GM19372 (cell line): ENCODE results near the gene KPNA3.
"Not testable (repeated sequence)": the region's sequence is repeated elsewhere in the genome, so short reads cannot be mapped to it uniquely, and the experiment has no call there.

Experiments
- ATAC-seq: cut with Tn5 transposase; IDR thresholded peaks from one replicate; pipeline ENCODE4 v1.9.1; 2021; ENCODE audit warnings: mild to moderate bottlenecking, low read depth, moderate library complexity; ENCODE audit not compliant: unreplicated experiment

KPNA3 gene

DNA sequence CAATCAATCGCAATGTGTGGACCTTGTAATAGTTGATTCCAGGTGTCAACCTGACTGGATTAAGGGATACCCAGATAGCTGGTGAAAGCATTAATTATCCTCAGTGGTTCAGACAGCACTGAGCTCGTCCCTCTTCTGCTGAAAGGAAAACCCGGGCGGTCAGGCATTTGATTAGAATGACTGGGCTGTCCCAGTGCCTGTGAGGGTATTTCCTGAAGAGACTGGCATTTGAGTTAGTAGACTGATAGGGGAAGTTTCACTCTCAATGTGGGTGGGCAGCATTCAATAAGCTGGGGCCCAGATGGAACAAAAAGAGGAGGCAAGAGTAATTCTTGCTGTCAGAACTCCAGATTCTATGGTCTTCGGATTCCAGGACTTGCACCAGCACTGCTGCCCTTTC, 31.9 kb downstream of the KPNA3 start:
- no peak for ATAC-seq

DNA sequence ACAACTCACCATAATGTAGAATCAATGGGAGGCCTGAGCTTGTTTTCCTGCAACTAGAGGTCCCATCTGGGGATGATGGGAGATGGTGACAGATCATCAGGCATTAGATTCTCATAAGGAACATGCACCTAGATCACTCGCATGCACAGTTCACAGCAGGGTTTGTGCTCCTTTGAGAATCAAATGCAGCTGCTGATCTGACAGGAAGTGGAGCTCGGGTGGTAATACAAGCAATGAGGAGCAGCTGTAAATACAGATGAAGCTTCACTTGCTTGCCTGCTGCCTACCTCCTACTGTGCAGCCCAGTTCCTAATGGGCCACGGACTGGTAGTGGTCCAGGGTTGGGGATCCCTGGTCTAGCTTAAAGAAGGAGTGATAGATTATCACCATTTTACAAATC, 33.0 kb downstream of the KPNA3 start:
- no peak for ATAC-seq

DNA sequence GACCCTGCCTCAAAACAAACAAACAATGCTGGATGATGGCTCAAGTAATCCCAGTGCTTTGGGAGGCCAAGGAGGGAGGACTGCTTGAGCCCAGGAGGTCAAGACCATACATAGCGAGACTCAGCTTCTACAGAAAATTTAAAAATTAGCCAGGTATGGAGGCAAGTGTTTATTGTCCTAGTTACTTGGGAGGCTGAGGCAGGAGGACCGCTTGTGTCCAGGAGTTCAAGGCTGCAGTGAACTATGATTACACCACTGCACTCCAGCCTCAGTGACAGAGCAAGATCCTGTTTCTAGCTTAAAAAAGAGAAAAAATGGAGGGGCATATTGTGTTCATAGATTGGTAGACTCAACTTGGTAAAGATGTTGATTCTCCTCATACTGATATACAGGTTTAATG, 36.2 kb downstream of the KPNA3 start:
- no peak for ATAC-seq

DNA sequence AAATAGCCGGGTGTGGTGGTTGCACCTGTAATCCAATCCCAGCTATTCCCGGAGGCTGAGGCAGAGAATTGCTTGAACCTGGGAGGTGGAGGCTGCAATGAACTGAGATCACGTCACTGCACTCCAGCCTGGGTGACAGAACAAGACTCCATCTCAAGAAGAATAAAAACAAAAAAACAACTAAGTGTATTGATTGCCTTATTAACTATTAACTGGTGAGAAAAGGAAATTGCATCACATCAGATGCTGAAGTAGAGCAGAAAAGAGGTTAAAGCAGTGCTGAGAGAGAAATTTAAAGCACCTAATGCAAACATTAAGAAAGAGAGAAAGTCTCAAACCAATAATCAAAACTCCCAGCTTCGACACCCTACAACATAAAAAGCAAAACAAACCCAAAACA, 38.3 kb downstream of the KPNA3 start:
- no peak for ATAC-seq

DNA sequence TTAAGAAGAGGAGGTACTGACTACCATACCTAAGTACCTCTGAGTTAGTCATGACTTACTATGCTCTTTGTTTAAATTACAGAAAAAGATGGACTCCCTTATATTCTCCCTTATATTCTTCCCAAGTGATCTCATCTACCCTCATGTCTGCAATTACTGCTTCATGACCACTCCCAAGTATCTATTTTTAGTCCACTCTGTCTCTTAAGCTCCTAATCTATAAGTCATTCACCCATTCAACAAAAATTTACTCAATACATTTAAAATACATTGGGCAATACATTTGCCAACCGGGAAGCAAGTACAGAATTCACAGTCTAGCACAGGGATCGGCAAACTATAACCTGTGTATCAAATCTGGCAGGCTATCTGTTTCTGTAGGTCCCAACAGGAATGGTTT, 42.6 kb downstream of the KPNA3 start:
- ATAC-seq: no peak

DNA sequence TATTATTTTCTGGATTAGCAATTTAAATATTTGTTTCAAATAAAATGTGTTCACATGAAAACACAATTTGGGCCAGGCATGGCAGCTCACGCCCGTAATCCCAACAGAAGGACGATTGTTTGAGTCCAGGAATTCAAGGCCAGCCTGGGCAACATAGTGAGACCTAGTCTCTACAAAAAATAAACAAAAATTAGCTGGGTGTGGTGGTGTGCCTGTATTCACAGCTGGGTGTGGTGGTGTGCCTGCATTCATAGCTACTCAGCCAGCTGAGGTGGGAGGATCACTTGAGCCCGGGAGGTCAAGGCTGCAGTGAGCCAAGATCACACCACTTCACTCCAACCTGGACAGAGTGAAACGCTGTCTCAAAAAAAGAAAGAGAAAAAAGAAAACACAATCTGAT, 46.4 kb downstream of the KPNA3 start:
- ATAC-seq: no peak

DNA sequence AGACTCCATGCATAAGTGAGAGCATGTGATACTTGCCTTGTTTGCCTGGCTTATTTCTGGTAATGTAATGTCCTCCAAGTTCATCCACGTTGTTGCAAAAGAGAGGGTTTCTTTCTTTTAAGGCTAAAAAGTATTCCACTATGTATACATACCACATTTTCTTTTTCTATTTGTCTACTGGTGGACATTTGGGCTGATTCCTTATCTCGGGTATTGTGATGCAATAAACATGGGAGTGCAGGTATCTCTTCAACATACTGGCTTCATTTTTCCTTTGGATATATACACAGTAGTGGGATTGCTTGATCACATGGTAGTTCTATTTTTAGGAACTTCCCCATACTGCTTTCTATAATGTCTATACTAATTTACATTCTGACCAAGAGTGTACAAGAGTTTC, 51.6 kb downstream of the KPNA3 start:
- no peak for ATAC-seq

DNA sequence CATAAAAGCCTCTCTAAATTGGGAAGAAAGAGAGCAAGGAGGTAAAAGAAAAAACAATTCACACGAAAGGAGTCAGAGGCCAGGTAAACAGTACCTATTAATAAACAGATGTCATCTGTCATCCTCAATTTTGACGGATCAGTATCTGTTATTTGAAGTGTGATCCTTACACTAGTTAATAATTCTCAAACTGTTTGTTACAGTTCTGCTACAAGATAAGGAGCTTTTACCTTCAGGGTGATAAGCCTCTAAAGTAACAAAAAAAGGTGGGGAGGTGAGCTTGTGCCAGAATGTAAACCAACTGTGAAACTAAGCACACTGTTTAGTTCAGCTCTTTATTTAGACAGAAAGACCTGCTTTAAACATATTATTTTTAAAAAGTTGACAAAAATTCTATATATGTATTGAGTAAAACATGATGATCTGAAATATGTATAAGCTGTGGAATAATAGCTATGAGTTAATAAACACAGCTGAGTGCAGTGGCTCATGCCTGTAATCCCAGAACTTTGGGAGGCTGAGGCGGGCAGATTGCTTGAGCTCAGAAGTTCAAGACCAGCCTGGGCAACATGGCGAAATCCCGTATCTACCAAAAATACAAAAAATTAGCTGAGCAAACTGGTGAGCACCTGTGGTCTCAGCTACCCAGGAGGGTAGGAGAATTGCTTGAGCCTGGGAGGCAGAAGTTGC, 52.8 kb downstream of the KPNA3 start:
- ATAC-seq: no peak

DNA sequence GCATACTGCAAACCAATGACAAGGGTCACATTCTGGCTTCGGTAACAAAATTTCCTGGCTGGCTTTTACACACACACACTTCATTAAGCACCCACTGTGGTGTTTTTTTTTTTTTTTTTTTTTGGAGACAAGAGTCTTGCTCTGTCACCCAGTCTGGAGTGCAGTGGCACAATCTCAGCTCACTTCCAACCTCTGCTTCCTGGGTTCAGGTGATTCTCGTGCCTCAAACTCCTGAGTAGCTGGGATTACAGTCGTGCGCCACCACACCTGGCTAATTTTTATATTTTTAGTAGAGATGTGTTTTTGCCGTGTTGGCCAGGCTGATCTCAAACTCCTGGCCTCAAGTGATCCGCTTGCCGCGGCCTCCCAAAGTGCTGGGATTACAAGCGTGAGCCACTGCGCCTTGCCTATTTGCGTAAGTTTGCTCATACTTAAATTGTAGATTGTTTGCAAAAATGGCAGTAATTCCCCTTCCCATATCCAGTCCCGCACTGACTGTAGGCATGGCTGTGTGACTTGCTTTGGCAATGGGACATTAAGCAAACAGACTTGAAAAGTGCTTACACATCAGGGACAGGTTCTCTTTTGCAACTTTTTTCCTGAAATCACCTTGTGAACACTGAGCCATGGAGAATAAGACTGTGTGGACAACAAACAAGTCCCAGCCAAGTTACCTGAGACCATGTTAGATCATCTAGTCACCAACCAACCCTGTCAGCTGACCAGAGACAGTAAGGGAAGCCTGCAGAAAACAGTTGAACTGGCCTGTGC, 59.1 kb downstream of the KPNA3 start:
- ATAC-seq: no peak

DNA sequence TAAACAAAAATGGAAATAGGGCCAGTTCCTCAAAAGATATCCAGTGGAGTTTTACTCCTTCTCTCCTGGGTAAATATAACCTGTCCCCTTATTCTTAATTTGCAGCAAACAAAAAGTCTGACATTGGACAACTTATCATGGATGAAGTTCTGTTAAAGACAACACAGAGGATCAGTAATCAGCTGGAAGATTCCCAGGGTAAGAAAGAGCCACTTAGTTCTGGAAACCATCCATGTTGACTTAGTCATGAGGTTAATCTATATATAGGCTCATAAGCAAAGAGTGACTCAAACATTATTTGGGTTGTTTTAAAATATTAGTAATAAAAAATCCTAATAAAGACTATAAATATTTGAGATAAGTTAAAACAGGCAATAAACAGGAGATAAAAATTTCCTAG, 60.7 kb downstream of the KPNA3 start:
- ATAC-seq: no peak

DNA sequence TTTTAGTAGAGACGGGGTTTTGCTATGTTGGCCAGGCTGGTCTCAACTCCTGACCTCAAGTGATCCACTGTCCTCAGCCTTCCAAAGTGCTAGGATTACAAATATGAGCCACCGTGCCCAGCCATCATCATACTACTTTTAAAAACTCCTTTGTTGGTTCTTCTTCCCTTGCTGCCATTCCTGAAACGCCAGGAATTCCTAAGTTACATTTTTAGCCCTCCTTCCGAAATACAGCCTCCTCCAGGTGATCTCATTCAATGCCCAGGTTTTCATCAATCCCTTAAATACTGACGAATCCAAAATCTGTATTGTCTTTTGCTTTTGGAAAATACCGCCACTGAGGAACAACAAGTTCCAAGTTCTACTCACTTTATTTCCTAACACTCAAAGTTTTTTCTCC, 75.9 kb downstream of the KPNA3 start:
- ATAC-seq: no peak

DNA sequence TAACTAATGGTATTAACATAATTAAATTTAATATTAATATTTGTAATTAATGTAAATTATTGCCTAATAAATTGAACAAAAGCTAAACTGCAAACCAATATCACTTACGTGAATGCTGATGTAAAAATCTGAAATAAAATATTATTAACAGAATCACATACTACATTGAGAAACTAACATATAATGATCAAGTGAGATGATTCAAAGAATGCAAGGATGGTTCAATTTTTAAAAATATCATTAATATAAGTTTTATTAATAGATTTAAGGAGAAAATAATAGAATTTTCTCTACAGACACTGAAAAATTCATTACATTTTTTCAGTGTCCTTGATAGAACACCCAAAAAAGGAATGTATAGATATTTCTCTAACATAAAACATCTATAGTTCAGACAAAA, 77.7 kb downstream of the KPNA3 start:
- ATAC-seq: no peak

DNA sequence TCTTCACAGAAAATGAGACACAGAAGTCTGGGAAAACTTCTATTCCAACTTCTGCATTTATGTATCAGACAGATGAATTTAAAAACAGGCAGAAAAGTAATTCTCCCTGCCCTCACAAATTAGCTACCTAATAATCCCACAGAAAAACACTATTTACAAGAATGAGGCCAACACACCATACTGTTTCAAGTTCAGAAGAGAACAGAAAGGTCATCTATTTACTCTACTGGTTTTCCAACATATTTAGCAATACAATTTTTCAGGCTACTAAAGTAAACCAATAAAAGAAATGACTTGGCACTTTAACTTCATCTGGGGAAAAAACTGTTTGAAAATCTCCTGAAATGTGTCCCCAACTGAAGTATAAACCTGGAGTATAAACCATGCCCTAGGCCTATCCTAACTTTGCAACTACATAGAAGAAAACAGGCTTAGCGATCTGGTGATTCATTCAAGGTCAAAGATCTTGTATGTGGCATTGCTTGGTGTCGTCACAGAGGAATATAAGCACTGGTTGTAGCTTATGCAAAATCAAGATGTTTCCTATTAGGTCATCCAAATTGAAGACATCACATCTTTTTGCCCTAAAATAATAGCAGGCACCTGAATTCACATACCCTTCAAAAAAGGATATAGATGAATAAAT, 81.1 kb downstream of the KPNA3 start:
- no peak for ATAC-seq

DNA sequence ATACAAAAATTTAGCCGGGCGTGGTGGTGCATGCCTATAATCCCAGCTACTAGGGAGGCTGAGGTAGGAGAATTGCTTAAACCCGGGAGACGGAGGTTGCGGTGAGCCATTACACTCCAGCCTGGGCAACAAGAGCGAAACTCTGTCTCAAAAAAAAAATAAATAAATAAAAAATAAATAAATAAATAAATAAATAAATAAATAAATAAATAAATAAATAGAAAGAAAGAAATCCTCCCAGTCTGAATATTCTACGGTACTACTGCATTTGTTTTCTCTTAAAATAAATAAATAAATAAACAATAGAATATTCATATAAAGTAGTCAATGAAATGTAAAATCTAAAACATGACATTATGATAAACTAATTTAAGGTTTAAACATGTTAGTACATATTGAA, 88.2 kb downstream of the KPNA3 start:
- ATAC-seq: not testable (repeated sequence)

DNA sequence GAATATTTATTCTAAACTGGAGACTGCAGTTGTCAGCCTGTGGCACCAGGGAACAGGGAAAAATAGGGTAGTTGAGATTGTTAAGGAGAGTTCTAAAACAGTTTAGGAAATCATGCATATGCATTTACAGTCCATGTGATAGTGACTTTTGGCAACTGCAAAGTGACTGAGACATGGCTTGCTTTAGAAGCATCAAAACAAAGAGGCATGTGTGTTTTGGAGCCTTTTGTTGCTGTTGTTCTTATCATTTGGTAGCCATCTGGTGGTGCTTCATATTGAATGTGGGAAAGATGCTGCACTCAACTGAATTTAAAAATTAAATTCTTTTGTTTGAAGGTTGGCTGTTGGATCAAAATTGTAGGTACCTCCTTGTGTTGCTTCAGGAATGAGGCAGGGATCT, 91.0 kb downstream of the KPNA3 start:
- no peak for ATAC-seq

DNA sequence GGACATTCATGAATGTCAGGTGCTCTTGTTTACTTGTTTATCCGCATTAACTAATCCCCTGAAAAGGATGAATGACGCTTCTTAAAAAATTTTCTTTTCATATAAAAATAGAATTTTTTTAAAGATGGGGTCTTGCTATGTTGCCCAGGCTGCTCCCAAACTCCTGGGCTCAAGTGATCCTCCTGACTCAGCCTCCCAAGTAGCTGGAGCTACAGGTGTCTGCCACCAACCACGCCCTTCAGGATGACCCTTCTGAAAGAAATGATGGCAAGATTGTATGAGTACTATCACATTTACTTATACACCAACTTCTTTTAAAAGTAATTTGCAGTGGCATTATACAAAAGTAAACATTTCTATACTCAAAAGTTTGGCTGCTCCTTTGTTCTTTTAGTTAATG, 95.0 kb downstream of the KPNA3 start:
- no peak for ATAC-seq

DNA sequence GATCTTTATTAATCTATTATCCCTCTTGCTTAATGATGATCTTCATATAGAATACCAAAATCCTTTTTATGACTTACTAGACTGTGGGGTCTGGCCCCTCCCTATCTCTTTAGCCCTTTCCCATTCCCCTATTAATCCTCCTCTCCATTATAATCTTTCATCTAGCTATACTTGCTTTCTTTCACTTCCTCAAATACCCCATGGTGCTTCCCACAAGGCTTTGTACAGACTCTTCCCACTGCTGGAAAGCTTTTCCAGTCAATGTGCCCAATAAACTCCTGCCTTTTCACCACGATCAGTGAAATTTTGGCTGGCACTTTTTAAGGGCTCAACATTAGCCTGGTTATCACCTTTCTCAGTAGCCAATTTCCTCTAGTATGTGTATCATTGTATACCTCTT, 98.0 kb downstream of the KPNA3 start:
- no peak for ATAC-seq

DNA sequence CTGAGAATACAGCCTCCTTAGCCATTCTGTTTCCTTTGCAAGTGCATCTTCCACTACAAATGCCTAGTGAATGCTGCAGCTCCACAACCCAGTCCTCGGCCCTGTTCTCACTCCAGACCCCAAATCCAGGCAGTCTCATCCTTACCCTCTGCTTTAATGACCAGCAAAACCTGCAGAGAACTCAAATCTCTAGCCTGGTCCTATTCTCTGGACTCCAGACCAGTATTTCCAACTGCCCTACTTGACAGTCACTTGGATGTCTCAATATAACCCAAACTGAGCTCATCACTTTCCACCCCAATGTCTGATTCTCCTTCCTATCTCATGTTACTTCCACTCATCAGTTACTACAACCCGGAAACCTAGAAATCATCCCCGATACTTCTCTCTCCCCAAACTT, 98.6 kb downstream of the KPNA3 start:
- ATAC-seq: no peak

DNA sequence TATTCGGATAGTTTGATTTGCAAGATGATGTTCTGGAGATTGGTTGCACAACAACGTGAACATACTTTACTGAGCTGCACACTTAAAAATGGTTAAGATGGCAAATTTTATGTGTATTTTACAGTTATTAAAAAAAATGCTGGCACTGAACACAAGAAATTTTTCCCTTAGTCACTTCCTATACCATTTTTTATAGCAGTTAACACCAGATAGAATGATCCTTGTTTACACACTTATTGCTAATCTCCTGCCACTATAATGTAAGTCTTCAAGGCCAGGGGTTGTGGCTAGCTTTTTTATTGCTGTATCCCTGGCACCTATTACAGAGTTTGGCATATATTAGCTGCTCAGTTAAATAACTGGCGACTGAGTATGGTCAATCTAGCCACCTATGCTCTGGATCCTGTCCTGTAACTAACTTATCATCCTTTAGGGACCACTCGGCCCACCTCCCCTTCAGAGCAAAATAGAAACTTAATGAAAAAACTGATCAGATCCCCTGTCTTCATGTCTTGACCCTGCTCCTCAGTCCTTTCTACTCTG, 99.2 kb downstream of the KPNA3 start:
- ATAC-seq: no peak

DNA sequence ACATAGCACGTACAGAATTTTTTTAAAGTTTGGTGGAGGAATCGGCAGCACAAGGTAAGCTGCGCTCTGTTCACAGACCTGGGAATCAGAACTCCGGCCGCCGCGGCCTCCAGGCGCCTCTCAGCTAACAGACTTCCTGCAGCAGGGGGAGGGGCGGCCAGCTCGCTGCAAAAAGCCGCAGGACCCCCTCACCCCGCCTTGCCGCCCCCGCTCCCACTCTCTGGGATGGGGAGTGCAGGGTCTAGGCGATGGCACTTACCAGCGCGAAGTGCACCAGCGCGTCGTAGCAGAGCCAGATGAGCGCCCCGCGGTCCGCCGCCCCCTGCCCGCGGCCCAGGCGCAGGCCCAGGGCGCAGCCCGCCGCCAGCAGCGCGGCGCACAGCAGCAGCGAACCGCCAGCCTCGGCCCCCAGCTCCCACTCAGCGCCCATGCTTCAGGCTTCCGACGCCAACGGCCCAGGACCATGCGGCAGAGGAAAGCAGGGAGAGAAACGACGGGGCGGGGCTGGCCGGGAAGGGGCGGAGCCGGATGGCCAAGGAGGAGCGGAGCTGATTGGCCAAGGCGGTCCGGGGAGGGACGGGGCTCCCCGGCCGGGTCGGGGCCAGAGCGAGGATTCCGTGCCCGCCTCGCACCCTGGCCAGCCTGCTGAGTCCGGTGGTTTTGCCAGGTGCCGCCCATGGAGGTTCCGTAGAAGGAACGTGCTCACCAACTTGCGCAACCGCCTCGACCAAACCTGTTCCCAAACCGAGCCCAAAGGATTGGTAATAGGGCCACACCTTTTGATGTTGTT, 101.3 kb downstream of the KPNA3 start, which contains the start of gene EBPL:
Gene EBPL (minus strand): TSS at position 492 of the 790 bp plus-strand sequence. CDS start 62 bp downstream, at position 430.
- ATAC-seq: peak; percentile 97
